ENCODE data around the gene FHL2.

Gene FHL2

DNA sequence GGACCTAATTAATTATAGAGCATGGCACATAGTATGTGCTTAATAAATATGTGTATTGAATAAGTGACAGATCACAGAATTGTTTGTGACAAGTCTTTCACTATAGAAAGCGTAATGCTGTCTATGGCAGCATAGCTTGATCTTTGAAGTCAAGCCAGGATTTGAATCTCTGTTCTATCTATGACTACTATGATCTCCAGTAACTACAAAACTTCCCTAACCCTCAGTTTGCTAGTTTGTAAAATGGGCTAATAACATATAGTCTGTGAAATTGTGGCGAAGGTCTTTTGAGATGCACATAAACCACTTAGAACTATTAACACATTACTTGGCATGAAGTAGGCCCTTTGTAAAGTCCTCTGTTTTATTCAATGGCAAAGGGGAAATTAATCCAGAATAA lies 4.0 kb upstream of the FHL2 start:
- Histone ChIP-seq H3K27ac (peak overlapping the region in 8 of 21 experiments; percentile 43 to 80 (median 72)), H3K4me3 (no peak overlapping the region)

DNA sequence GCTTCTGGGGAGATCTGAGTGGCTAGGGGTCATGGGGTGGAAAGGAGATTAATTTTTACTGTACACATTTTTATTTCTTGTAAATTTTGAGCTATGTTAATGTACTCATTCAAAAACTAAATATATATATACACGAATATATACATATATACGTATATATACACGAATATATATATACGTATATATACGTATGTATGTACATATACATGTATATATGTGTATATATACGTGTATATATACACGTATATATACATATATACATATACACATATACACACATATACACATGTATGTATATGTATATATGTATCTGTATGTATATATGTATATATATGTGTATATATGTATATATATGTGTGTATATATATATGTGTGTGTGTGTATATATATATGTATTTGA lies 3.0 kb upstream of the FHL2 start:
- H3K4me3 ChIP-seq: no peak overlapping the region
- no peak overlapping the region for H3K27ac ChIP-seq

DNA sequence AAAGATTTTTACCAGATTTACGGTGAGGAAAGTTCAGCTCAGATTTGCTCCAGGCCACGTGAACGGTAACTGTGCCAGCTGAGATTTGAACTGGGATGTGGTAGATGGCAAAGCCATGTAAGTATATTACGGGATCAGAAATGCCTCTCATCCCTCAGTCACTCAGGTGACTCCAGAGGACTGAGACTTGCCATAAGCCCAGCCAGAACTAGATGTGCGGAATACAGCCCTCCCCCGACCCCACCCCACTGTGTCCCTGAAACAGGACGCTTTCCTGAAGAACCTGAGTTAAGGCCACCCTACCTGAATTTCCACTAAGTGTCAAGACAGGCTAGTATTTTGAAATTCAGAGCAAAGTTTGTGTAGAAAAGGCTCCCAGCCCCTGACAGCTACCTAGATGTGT lies 1.3 kb upstream of the FHL2 start:
- H3K4me3 ChIP-seq: no peak overlapping the region
- peak overlapping the region in 1 of 21 experiments; percentile 21 for H3K27ac ChIP-seq

DNA sequence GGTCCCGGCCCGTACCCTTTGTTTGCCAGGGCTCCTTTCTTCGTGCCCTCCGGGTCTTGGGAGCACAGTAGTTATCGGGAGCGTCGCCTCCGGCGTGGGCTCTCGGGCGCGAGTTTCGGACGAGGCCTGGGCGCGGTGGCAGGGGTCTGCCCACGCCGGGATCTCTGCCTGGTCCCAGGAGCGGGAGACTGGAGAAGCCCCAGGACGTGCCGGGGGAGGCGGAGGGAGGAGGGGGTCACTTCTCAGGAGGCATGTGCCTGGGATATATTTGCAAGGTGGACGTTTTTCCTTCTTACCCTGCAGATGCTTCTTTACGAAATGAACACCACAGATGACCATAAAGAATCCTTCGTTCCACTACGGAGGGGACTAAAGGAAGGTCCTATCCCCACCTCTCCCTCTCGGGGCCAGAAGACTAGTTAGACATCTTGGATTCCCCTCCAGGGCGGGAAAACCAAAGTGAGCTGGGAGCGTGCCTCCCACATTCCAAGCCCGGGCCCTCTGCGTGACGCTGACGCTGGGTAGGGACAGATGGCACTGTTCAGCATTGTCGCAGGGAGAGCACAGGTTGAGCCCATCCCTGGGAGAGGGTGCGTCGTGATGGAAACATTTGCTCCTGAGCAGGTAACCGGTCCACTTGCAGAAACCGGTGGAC lies 483 bp upstream of the FHL2 start:
- Histone ChIP-seq H3K4me3 (peak overlapping the region; percentile 43 to 81 (median 74)), H3K27ac (peak overlapping the region in 20 of 21 experiments; percentile 26 to 98 (median 94))

DNA sequence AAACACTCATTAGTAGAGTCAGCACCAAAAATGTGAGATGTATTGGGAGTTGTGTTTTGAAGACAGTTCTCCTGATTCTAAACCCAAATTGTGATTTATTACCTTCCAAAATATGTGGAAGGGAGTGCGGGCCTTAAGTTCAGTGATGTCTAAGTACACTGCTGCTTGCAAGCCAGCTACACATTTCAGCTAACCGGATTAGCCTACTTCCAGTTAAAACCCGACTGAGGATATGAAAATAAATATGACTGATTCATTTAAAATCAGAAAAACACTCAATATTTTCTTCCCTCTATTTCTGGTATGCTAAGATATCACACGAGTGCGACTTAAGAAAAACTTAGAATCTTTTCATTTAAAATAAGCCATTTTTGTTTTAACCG lies 907 bp downstream of the FHL2 start:
- Histone ChIP-seq H3K4me3 (peak overlapping the region; percentile 43 to 81 (median 74)), H3K27ac (peak overlapping the region; percentile 56 to 98 (median 93))

DNA sequence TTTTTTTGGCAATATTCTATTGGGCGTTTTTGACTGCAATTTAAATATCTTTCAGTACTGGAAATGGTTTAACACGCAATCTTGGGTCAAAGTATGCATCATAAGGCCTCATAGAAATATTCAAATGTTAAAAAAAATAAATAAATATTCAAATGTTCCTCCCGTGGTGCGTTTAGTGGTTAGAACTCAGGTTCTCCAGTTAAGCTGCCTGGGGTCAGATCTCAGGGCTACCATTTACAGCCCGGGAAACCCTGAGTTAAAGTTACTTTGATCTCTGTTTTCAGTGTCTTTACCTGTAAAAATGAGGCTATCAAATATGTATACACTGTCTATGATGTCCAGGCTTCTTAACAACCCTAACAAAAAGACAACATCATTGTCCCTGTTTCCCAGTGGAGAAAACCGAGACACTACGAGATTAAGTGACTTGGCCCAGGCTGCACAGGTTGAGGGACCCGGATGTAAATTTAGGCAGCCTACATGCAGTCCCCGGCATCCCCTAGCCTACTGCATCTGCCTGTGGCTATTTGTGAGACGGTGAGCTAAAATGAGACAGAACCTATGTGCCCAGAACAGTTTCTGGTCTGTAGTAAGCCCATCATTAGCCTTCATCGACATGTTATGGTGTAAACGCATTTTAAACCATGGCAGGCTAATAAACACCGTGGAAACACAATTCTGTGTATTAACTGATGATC lies 1.7 kb downstream of the FHL2 start:
- H3K4me3 ChIP-seq: peak overlapping the region in 5 of 7 experiments; percentile 59 to 81 (median 77)
- H3K27ac ChIP-seq: peak overlapping the region in 17 of 21 experiments; percentile 20 to 98 (median 88)

DNA sequence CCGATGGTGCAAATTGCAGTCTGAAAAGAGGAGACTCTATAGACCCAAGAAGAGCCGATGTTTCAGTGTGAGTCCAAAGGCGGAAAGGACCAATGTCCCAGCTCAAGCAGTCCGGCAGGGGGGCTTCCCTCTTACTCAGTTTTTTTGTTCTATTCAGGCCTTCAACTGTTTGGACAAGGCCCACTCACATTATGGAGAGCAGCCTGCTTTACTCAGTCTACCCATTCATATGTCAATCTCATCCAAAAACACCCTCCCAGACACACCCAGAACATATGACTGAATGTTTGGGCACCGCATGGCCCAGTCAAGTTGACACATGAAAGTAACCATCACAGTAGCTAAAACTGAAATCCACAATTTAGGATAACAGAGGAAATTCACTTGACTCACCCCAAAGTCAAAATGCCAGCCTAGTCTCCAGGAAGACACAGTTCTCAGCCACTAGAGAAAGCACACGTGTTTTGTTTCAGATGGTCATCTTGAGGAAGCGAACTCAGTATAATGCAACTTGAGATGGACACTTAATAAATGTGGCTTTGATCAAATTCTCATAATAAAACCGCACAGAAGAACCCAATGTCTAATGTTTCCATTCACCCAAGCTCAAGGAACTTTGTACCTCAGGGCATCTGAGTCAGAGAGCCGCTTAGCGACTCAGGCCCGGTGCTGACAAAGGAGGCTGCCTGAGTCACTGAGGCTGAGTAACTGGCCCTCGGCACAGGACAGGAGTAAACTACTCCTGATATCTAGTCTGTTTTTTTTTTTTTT lies 2.4 kb downstream of the FHL2 start:
- H3K4me3 ChIP-seq: peak overlapping the region in 3 of 7 experiments; percentile 59 to 79 (median 77)
- peak overlapping the region in 11 of 21 experiments; percentile 14 to 98 (median 30) for H3K27ac ChIP-seq

DNA sequence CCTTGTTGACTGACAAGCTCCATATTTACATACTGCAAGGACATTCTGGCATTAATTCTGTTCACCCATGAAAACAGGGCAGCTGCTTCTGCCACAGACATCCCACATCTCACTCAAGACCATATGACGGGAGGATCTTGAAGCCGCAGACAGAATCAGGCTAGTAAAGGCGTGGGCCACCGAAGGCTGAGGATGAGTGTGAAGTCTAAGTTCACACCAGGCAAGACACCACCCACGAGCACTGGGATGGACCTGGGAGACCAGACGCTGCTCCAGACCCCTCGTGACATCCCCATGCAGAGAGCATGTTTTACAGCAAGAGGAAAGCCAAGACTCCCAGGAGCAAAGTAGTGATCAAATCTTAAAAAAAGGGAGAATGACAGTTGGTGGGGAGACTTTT lies 3.2 kb downstream of the FHL2 start:
- H3K27ac ChIP-seq: peak overlapping the region in 8 of 21 experiments; percentile 14 to 98 (median 36)

DNA sequence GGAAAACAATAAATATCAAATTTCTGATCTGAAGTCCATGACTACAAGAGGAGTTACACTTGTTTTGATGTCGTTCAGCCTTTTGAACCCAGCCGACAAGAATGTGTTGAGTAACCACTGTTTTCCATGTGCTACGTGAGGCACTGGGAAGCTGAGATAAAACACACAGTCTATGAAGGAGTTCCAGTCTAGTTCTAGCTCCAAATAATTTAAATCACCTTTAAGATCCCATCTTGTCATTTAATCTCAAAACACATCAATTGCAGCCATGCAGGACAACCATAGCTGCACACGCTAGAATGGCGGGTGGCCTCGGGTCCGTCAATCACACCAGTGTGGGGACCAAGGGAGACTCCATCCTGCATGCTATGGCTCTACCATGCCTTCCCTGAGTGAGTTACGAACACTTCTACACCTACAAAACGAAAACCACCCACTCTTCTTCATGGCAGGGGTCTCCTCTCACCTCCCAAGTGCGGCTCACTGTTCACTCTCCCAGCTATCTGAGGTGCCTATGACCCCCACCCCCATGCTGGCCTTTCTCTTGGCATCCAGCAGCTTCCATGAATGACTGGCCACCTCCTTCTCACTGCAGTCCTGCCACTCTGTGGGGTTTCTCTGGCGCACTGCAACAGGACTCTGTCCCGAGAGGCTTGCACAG lies 3.8 kb downstream of the FHL2 start:
- Histone ChIP-seq H3K27ac (peak overlapping the region in 3 of 21 experiments; percentile 24 to 98 (median 58)), H3K4me3 (peak overlapping the region in 1 of 7 experiments; percentile 79)

More for the DNA sequence above, 3.2 kb downstream of the FHL2 start:
- peak overlapping the region in 1 of 7 experiments; percentile 79 for H3K4me3 ChIP-seq

DNA sequence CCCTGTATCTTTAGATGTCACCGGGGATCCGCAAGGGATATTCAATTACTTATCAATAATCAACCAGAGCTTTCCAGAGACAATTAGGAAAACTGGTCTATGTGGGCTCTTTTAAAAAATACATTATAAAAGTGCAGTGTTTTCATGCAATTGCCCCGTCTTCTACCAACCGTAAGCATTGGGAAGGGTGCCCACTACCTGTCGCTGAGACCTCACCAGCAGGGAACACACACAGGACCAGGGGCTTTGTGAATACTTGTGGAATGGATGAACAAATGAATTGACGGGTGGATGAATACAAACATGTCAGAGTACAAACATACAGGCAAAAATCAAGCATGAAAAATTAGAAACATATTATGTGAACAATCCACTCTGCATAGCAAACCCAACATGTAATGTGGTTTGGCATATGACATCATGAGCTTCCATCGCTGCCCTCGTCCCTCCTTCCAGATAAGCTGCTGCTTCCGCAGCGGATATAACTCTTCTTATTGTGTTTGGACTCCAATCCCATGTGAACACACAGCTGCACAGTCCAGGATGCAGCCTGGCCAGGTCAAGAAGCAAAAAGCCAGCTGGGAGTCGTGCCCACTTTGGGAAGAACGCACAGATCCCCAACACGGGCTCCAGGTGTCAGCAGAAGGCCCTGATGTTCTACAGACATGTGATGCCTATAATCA lies 5.3 kb downstream of the FHL2 start:
- H3K4me3 ChIP-seq: no peak overlapping the region
- peak overlapping the region in 1 of 21 experiments; percentile 2 for H3K27ac ChIP-seq

DNA sequence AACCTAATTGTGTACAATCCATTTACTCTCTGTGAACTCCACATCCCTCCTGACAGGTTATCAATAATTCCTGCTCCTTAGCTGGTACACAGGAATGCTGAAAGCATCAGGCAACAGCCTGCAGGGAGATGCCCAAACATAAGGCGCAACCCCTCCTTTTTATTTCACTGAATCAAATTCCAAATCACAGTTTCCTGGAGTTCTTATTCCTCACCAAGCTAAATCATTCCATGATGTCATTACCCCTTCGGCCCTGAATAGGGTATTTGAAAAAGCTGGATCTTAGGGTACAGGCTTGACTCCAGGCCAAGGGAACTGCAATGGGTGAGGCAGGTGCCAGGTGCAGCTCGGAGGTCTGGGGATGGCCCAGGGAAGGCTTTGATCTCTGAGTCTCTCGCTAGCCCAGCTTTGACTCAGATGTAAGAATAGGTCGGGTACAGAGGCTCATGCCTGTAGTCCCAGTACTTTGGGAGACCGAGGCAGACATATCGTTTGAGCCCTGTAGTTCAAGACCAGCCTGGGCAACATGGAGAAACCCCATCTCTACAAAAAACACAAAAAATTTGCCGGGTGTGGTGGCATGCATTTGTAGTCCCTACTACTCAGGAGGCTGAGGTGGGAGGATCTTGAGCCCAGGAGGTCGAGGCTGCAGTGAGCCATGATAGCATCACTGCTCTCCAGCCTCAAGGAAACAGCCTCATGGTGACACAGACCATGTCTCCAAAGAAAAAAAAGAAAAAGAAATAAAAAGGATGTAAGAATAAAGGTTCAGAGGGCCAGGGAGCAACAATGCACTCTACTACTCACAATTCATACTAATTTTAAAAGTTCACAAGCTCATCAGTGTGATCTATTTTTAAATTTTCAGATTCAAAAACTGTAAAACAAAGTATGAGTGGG lies 6.8 kb downstream of the FHL2 start:
- Histone ChIP-seq H3K4me3 (no peak overlapping the region), H3K27ac (peak overlapping the region in 1 of 21 experiments; percentile 16)

DNA sequence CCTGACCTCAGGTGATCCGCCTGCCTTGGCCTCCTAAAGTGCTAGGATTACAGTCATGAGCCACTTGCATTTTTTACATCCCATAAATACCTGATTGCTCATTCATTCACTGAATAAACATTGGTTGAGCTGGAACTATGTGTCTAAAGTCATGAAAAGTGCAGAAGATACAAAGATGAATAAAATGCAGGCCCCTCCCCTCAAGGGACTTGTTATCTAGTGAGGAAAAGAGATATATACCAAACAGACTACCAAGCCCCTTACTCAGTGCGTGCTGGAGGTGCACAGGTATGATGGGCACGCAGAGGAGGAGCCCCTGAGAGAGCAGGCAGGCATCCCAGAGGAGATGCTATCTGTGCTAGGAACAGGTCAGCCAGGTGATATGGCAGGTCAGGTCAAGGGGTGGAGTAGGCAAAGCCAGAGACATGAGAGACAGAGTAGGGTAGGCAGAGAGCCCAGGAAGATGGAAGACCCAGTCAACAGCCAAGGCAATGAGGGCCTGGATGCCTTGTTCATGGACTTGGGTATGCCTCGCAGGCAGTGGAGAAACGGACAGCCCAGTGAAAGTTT lies 7.7 kb downstream of the FHL2 start:
- Histone ChIP-seq H3K4me3 (no peak overlapping the region), H3K27ac (peak overlapping the region in 1 of 21 experiments; percentile 16)

DNA sequence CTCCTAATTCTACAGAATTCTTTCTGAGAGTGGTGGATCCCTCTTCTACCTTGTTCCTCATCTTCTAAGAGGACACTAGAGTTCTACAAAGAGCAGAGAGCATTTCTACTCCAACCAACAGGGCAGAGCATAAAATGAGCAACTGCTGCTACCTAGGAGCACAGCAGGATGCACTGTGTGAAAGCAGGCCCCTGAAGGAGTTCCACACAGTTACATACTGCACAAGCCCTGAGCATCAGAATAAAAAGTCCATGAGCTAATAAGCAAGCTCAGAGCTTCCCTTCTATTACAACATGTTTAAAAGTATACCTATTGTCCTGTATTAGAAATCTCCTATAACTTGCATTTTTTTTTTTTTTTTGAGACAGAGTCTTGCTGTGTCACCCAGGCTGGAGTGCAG lies 8.4 kb downstream of the FHL2 start:
- H3K27ac ChIP-seq: peak overlapping the region in 2 of 21 experiments; percentile 5 to 27
- H3K4me3 ChIP-seq: no peak overlapping the region

DNA sequence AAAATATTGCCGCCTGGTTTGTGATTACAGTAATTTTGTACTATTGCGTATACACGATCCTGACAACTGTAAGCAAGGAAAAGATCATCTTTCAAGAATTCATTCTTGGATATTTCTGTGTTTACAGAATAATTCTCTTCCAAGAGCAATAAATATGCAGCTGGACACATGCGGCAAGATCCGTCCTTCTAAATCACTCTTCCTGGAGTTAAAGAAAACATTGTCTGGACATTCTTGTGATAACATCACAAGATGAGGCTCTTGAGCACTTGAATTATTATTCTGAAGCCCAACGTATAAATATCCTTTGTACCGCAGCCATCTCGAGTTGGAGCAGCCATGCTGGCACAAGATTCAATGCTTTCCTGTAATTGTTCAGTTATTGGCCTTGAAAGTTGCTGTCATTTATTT lies 9.9 kb downstream of the FHL2 start:
- Histone ChIP-seq H3K27ac (peak overlapping the region in 2 of 21 experiments; percentile 44 to 54), H3K4me3 (no peak overlapping the region)

DNA sequence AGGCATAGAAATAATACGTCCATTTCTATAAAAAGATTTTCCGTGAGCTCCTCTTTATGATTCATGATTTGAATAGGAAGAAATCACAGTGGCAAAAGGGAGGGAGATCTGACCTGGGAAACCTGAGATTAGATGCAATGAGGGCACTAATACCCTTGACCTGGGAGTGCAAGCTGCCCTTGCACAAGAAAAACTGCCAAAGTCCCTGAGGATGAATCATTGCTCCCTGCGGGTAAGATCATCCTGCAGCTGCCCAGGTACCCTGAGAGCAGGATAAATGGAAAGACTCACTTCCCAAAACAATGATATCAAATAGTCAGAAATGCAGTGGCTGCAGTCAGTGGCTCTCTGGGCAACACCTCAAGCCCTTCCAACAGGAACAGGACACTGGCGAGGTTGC lies 11.6 kb downstream of the FHL2 start:
- Histone ChIP-seq H3K27ac (no peak overlapping the region), H3K4me3 (no peak overlapping the region)

DNA sequence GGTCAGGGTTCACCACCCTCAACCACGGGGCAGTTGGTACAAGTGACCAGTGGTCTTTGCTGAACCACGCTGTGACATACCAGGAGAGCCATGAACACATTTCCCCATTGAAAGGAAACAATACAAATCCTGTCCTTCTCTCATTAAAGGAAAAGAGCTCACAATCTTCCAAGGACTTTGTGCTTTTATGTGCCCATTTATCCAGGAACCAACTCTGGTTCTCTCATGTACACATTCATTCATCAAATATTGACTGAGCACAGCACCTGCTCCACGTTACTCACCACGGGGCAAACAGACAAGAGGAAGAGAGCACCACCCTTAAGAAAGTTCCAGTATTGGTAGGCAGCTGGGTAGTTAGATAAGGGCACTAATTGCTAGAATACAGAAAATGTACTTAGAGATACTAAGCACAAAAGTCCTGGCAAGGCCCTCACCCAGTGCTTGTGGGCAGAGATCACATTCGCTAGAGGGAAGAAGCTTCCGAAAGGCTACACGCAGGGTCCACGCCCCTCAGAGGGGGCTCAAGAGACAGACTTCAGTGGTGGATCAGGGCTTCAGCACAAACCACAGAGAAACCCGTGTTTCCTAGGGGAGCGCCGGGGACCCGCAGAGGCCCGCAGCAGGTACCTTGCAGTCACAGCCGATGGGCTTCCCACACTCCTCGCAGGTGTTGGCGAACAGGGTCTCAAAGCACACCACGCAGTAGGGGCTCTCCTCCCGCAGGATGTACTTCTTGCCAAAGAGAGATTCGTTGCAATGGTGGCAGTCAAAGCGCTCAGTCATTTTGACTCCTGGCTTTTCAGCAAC lies 12.9 kb downstream of the FHL2 start:
- no peak overlapping the region for H3K27ac ChIP-seq
- H3K4me3 ChIP-seq: no peak overlapping the region

DNA sequence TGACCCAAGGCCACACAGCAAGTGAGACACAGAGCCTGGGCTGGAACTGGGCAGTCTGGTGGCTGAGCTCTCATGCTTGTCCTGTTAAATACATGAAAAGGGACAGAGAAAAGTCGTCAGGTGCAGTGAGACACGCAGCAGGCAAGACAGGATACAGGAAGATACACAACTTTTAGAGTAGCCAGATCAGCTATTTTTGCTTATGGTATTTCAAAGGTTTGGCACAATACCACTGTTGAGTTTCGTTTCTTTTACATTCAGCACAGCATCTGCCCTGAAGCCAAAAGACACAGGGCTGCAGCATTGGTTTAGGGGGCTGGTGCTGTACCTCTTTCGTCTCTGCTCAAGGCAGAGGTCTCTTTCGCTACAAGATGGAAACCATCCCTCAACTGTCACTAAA lies 14.0 kb downstream of the FHL2 start:
- Histone ChIP-seq H3K4me3 (no peak overlapping the region), H3K27ac (no peak overlapping the region)

All from skin epidermis (tissue), 12 donors.